IMR-90 (cell line): ENCODE data around the gene PLXNC1. TPM values are rescaled to one million over a fixed set of nuclear protein-coding genes. Genes with fewer than 3 reads are reported as not detected.
A peak's percentile ranks its signal among the peaks of the same experiment; 100 is the strongest.

ENCODE experiments used
- ATAC-seq: fragments of 200-7000 bp; cut with Tn5 transposase; 2 replicates; pipeline ENCODE4 v1.9.1; 2020; ENCODE audit warnings: low read depth, mild to moderate bottlenecking, moderate library complexity
- BruUV-seq: library from RNA; stranded (reverse); fragments of 400-500 nt; replicated peaks from 2 replicates; lab custom pipeline; 2021; lab: Mats Ljungman, UMichigan
- CTCF ChIA-PET: fragments of 300-600 bp; formaldehyde crosslinking; extraction: SDS; loops from one replicate; lab custom pipeline; 2021; ENCODE audit warnings: antibody characterized with exemption; lab: Yijun Ruan, JAX
- POLR2A ChIA-PET: fragments of 300-600 bp; sonication (Branson Sonifier 250); formaldehyde crosslinking; loops from one replicate; lab custom pipeline; 2022; ENCODE audit warnings: antibody characterized with exemption; ENCODE audit not compliant: unreplicated experiment; lab: Charles Lee
- DNase-seq: peaks from one replicate; pipeline ENCODE4 v3.0.0; 2013
- H2AFZ ChIP-seq: replicated peaks from 2 replicates; pipeline ENCODE3; 2013; ENCODE audit warnings: low read length, mild to moderate bottlenecking; ENCODE audit not compliant: poor library complexity
- H2AK5ac ChIP-seq: 2 replicates; pipeline ENCODE4 v1.6.1; 2013; ENCODE audit warnings: low read depth, low read length, inconsistent platforms
- H2AK9ac ChIP-seq: replicated peaks from 2 replicates; pipeline ENCODE3; 2013; ENCODE audit warnings: mild to moderate bottlenecking, low read depth, low read length, moderate library complexity; ENCODE audit not compliant: poor library complexity
- H2BK120ac ChIP-seq: 2 replicates; pipeline ENCODE4 v1.6.1; 2013; ENCODE audit warnings: low read depth, low read length, inconsistent platforms
- H2BK15ac ChIP-seq: 3 replicates; pipeline ENCODE4 v1.6.1; 2013; ENCODE audit warnings: low read depth, low read length, inconsistent platforms
- H2BK20ac ChIP-seq: 2 replicates; pipeline ENCODE4 v1.6.1; 2013; ENCODE audit warnings: low read depth, mild to moderate bottlenecking, inconsistent platforms, low read length, moderate library complexity
- H2BK5ac ChIP-seq: 2 replicates; pipeline ENCODE4 v1.6.1; 2013; ENCODE audit warnings: mild to moderate bottlenecking, low read depth, low read length, inconsistent platforms; ENCODE audit not compliant: poor library complexity, severe bottlenecking
- H3K14ac ChIP-seq: replicated peaks from 2 replicates; pipeline ENCODE4 v1.6.1; 2013; ENCODE audit warnings: low read depth, low read length, inconsistent platforms
- H3K18ac ChIP-seq: 2 replicates; pipeline ENCODE4 v1.6.1; 2013; ENCODE audit warnings: low read depth, low read length, control low read depth
- H3K23ac ChIP-seq: 2 replicates; pipeline ENCODE4 v1.6.1; 2013; ENCODE audit warnings: low read depth, low read length, inconsistent platforms
- H3K27ac ChIP-seq: 2 replicates; pipeline ENCODE4 v1.5.1; 2013; ENCODE audit warnings: mild to moderate bottlenecking, control low read depth, low read length; ENCODE audit not compliant: insufficient read depth
- H3K27me3 ChIP-seq: 2 replicates; pipeline ENCODE4 v1.6.1; 2013; ENCODE audit warnings: low read length; ENCODE audit not compliant: control insufficient read depth, insufficient read depth
- H3K36me3 ChIP-seq: 2 replicates; pipeline ENCODE4 v1.6.1; 2013; ENCODE audit warnings: low read length, mixed read lengths; ENCODE audit not compliant: control insufficient read depth, insufficient read depth
- H3K4ac ChIP-seq: 2 replicates; pipeline ENCODE4 v1.6.1; 2013; ENCODE audit warnings: low read depth, low read length, inconsistent platforms
- H3K4me1 ChIP-seq: 2 replicates; pipeline ENCODE4 v1.6.1; 2013; ENCODE audit warnings: low read length, mixed read lengths; ENCODE audit not compliant: control insufficient read depth, insufficient read depth
- H3K4me2 ChIP-seq: 2 replicates; pipeline ENCODE4 v1.6.1; 2013; ENCODE audit warnings: low read depth, mild to moderate bottlenecking, control low read depth, low read length, moderate library complexity
- H3K4me3 ChIP-seq: 2 replicates; pipeline ENCODE4 v1.5.1; 2013; ENCODE audit warnings: low read depth, mild to moderate bottlenecking, control low read depth, low read length, moderate library complexity; ENCODE audit not compliant: insufficient read depth
- H3K56ac ChIP-seq: 2 replicates; pipeline ENCODE4 v1.6.1; 2013; ENCODE audit warnings: low read length, inconsistent platforms; ENCODE audit not compliant: insufficient read depth; ENCODE audit errors: extremely low read depth
- H3K79me1 ChIP-seq, 2 experiments: 2 replicates each; pipeline ENCODE4 v1.6.1; 2013; ENCODE audit warnings: low read length in 2 of 2, inconsistent platforms in 1 of 2, low read depth in 1 of 2
- H3K9ac ChIP-seq: 2 replicates; pipeline ENCODE4 v1.6.1; 2013; ENCODE audit warnings: low read depth, low read length, control low read depth
- H3K9me1 ChIP-seq: 2 replicates; pipeline ENCODE4 v1.6.1; 2013; ENCODE audit warnings: low read length, inconsistent platforms; ENCODE audit not compliant: insufficient read depth
- H3K9me3 ChIP-seq: 2 replicates; pipeline ENCODE4 v1.6.1; 2013; ENCODE audit warnings: low read length; ENCODE audit not compliant: control insufficient read depth, insufficient read depth
- H4K20me1 ChIP-seq: 2 replicates; pipeline ENCODE4 v1.6.1; 2013; ENCODE audit warnings: low read length, inconsistent platforms; ENCODE audit not compliant: insufficient read depth
- H4K5ac ChIP-seq: 2 replicates; pipeline ENCODE4 v1.6.1; 2013; ENCODE audit warnings: mild to moderate bottlenecking, low read depth, low read length, control low read depth
- H4K8ac ChIP-seq, 2 experiments: 2 replicates each; pipeline ENCODE4 v1.6.1; 2013; ENCODE audit warnings: low read depth in 2 of 2, low read length in 2 of 2, control low read depth in 1 of 2, inconsistent platforms in 1 of 2
- H4K91ac ChIP-seq: 2 replicates; pipeline ENCODE4 v1.6.1; 2013; ENCODE audit warnings: low read depth, low read length, inconsistent platforms; ENCODE audit not compliant: insufficient read depth
- FOS ChIP-seq: fragments of 150-350 bp; IDR thresholded peaks from 2 replicates; pipeline ENCODE4 v1.6.1; 2016; ENCODE audit warnings: low read depth, low read length
- MAFK ChIP-seq: IDR thresholded peaks from 2 replicates; pipeline ENCODE4 v1.6.1; 2012; ENCODE audit warnings: low read depth, low read length, improper control_type of control experiment
- MAZ ChIP-seq: IDR thresholded peaks from 2 replicates; pipeline ENCODE4 v1.6.1; 2012; ENCODE audit warnings: low read depth, mild to moderate bottlenecking, low read length, improper control_type of control experiment, moderate library complexity, borderline replicate concordance
- POLR2A ChIP-seq: IDR thresholded peaks from 2 replicates; pipeline ENCODE4 v1.6.1; 2012; ENCODE audit warnings: mild to moderate bottlenecking, low read depth, low read length
- WGBS, 2 experiments: methylation state at CpG; one replicate each; pipeline versions ENCODE4 v1.1.5 to v1.1.7; 2013; ENCODE audit warnings: missing lambda C conversion rate in 2 of 2; ENCODE audit not compliant: insufficient read length in 1 of 2; ENCODE audit errors: extremely low coverage in 2 of 2; 5-methylcytosine and 5-hydroxymethylcytosine counted together
- dilution Hi-C: fragments of 300-500 bp; cut with HindIII; formaldehyde crosslinking; loops from one replicate; pipeline ENCODE4 v1.14.3; 2018; ENCODE audit warnings: low sequenced_read_pairs; ENCODE audit not compliant: unreplicated experiment
- in situ Hi-C: fragments of 300-500 bp; cut with MboI; formaldehyde crosslinking; loops from 3 replicates; pipeline ENCODE4 v1.14.3; 2019; ENCODE audit warnings: low sequenced_read_pairs, inconsistent platforms, mixed read lengths
- intact Hi-C: fragments of 100-400 bp; cut with micrococcal nuclease; formaldehyde crosslinking; loops from 2 replicates; pipeline ENCODE4 v1.10.0; 2022
- polyA plus RNA-seq, 3 experiments: library from polyadenylated mRNA; depleted of rRNA; stranded (reverse); fragments of >200 nt; gene quantifications; 2 replicates each; pipeline ENCODE4 v1.2.3, GENCODE V29; 2012; ENCODE audit warnings: low replicate concordance in 1 of 3
- total RNA-seq: library from RNA; depleted of rRNA; stranded (reverse); fragments of >200 nt; gene quantifications from 2 replicates; pipeline ENCODE4 v1.2.3, GENCODE V29; 2012
- TF ChIP-seq, protein P1 (sequence below): fragments of 150-350 bp; IDR thresholded peaks from 2 replicates; pipeline ENCODE4 v1.6.1; 2017; ENCODE audit warnings: mild to moderate bottlenecking, antibody characterized with exemption, low read length, low read depth

The PLXNC1 gene
- total and polyA plus RNA-seq, 2 of the 4 experiments (the other 2 are of a cell fraction) = 1.0 to 1.6 TPM

GRCh38 chr12:94304012-94304411, 155.6 kb downstream of the PLXNC1 start:
- H2AK5ac ChIP-seq = peak overlapping the region; percentile 7; the same call in 1 of the 2 replicates
- no peaks in the 10 kb centered on the region for H3K27me3 ChIP-seq
- no peak overlapping the region for H3K4me2 ChIP-seq
- no peak overlapping the region for H3K56ac ChIP-seq
- H3K9me3 ChIP-seq = no peaks in the 10 kb centered on the region
- no peak overlapping the region for H2BK120ac ChIP-seq
- ChIA-PET POLR2A (interaction anchor here (0.8 kb wide), 1 partner anchor 30 kb away, joined by 4 read pairs; no protein-coding TSS in a partner anchor), CTCF (interaction anchor here (0.6 to 2.4 kb wide), 2 partner anchors 11 to 14 kb away, joined by 3 to 11 read pairs; no protein-coding TSS in a partner anchor)
- peak overlapping the region; percentile 64; the same call in 1 of the 2 replicates for H4K5ac ChIP-seq
- H2AFZ ChIP-seq = no peak overlapping the region
- dilution Hi-C loops = no loop called here
- no peak overlapping the region for H2BK5ac ChIP-seq
- no peak overlapping the region for H2AK9ac ChIP-seq
- no peak overlapping the region for H4K8ac ChIP-seq
- in situ Hi-C loops = no loop called here
- no peak overlapping the region for H3K23ac ChIP-seq
- H3K9ac ChIP-seq = no peak overlapping the region
- no peak overlapping the region for H2BK15ac ChIP-seq
- H4K91ac ChIP-seq = no peak overlapping the region
- no TSS peak for BruUV-seq
- H3K27ac ChIP-seq = no peak overlapping the region; the same call in 1 of the 2 replicates
- peak overlapping the region; percentile 65; the same call in 1 of the 2 replicates for H3K18ac ChIP-seq
- peaks cover 3% of the 10 kb centered on the region; the same call in 1 of the 2 replicates for H4K20me1 ChIP-seq
- peaks cover 12% of the 10 kb centered on the region for H3K9me1 ChIP-seq
- intact Hi-C loops = no loop called here
- DNase-seq = no peak
- no peak overlapping the region for H3K14ac ChIP-seq
- peak overlapping the region; percentile 22; the same call in 1 of the 2 replicates for H3K4ac ChIP-seq
- TF ChIP-seq, protein P1, sequence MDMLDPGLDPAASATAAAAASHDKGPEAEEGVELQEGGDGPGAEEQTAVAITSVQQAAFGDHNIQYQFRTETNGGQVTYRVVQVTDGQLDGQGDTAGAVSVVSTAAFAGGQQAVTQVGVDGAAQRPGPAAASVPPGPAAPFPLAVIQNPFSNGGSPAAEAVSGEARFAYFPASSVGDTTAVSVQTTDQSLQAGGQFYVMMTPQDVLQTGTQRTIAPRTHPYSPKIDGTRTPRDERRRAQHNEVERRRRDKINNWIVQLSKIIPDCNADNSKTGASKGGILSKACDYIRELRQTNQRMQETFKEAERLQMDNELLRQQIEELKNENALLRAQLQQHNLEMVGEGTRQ = no peak
- TF ChIP-seq MAZ (no peak), FOS (no peak), MAFK (no peak), POLR2A (no peak)
- H3K4me3 ChIP-seq = no peak overlapping the region
- H3K79me1 ChIP-seq = no peaks in the 10 kb centered on the region
- H3K36me3 ChIP-seq = no peaks in the 10 kb centered on the region; the same call in 1 of the 2 replicates
- no peak for ATAC-seq
- peaks cover 9% of the 10 kb centered on the region for H3K4me1 ChIP-seq
- WGBS, 2 experiments = no CpG with 5 or more reads among the region's 1 CpG
- no peak overlapping the region for H2BK20ac ChIP-seq
